Measurements from ENCODE around the gene TRMT44.

The TRMT44 gene

GRCh38 chr4:8459867-8460445, 19.4 kb downstream of the TRMT44 start:
- H3K9ac ChIP-seq (ENCODE audit: low read depth, low read length): no peak overlapping the region
- 90% methylated on average over 8 of the region's 8 CpGs for WGBS

GRCh38 chr4:8461086-8461485, 20.5 kb downstream of the TRMT44 start:
- Histone ChIP-seq H3K27me3 (ENCODE audit: insufficient read depth, low read length) (no peaks in the 10 kb centered on the region), H3K9ac (ENCODE audit: low read depth, low read length) (no peak overlapping the region), H3K4me3 (ENCODE audit: low read length) (no peak overlapping the region), H3K9me3 (ENCODE audit: insufficient read depth, low read depth, low read length) (no peaks in the 10 kb centered on the region), H3K4me1 (ENCODE audit: insufficient read depth, low read length) (0 out of 2 replicates have a peak, but pooled peaks cover 3% of the 10 kb centered on the region), H3K36me3 (ENCODE audit: insufficient read depth, low read length) (peaks cover 67% of the 10 kb centered on the region), H3K27ac (ENCODE audit: low read depth, low read length) (no peak overlapping the region)
- WGBS: 97% methylated on average over 6 of the region's 6 CpGs

More at GRCh38 chr4:8459867-8460445, 19.4 kb downstream of the TRMT44 start:
- H3K4me1 ChIP-seq (ENCODE audit: insufficient read depth, low read length): 0 out of 2 replicates have a peak, but pooled peaks cover 3% of the 10 kb centered on the region
- H3K27ac ChIP-seq (ENCODE audit: low read depth, low read length): no peak overlapping the region
- H3K4me3 ChIP-seq (ENCODE audit: low read length): no peak overlapping the region
- no peaks in the 10 kb centered on the region for H3K27me3 ChIP-seq (ENCODE audit: insufficient read depth, low read length)
- H3K9me3 ChIP-seq (ENCODE audit: insufficient read depth, low read depth, low read length): no peaks in the 10 kb centered on the region
- H3K36me3 ChIP-seq (ENCODE audit: insufficient read depth, low read length): peaks cover 67% of the 10 kb centered on the region

GRCh38 chr4:8461616-8462015, 21.0 kb downstream of the TRMT44 start:
- 94% methylated on average over 6 of the region's 6 CpGs for WGBS
- H3K27me3 ChIP-seq (ENCODE audit: insufficient read depth, low read length): no peaks in the 10 kb centered on the region
- H3K36me3 ChIP-seq (ENCODE audit: insufficient read depth, low read length): peaks cover 67% of the 10 kb centered on the region

GRCh38 chr4:8463811-8464210, 23.2 kb downstream of the TRMT44 start:
- Histone ChIP-seq H3K4me1 (ENCODE audit: insufficient read depth, low read length) (0 out of 2 replicates have a peak, but pooled peaks cover 3% of the 10 kb centered on the region), H3K9ac (ENCODE audit: low read depth, low read length) (no peak overlapping the region), H3K27me3 (ENCODE audit: insufficient read depth, low read length) (no peaks in the 10 kb centered on the region), H3K9me3 (ENCODE audit: insufficient read depth, low read depth, low read length) (no peaks in the 10 kb centered on the region), H3K27ac (ENCODE audit: low read depth, low read length) (no peak overlapping the region; the same call in 1 of the 2 replicates), H3K36me3 (ENCODE audit: insufficient read depth, low read length) (peaks cover 66% of the 10 kb centered on the region), H3K4me3 (ENCODE audit: low read length) (no peak overlapping the region)
- WGBS: 94% methylated on average over 9 of the region's 9 CpGs

More at GRCh38 chr4:8461616-8462015, 21.0 kb downstream of the TRMT44 start:
- Histone ChIP-seq H3K27ac (ENCODE audit: low read depth, low read length) (no peak overlapping the region), H3K4me3 (ENCODE audit: low read length) (no peak overlapping the region), H3K4me1 (ENCODE audit: insufficient read depth, low read length) (0 out of 2 replicates have a peak, but pooled peaks cover 3% of the 10 kb centered on the region), H3K9me3 (ENCODE audit: insufficient read depth, low read depth, low read length) (no peaks in the 10 kb centered on the region), H3K9ac (ENCODE audit: low read depth, low read length) (no peak overlapping the region)

- no peaks in the 10 kb centered on the region for H3K27me3 ChIP-seq (ENCODE audit: insufficient read depth, low read length)
- peaks cover 66% of the 10 kb centered on the region for H3K36me3 ChIP-seq (ENCODE audit: insufficient read depth, low read length)
- no peak overlapping the region for H3K9ac ChIP-seq (ENCODE audit: low read depth, low read length)
- H3K9me3 ChIP-seq (ENCODE audit: insufficient read depth, low read depth, low read length): no peaks in the 10 kb centered on the region
- 95% methylated on average over 14 of the region's 14 CpGs for WGBS
- no peak overlapping the region for H3K4me3 ChIP-seq (ENCODE audit: low read length)
- peaks cover 7% of the 10 kb centered on the region; the same call in 1 of the 2 replicates for H3K4me1 ChIP-seq (ENCODE audit: insufficient read depth, low read length)
- H3K27ac ChIP-seq (ENCODE audit: low read depth, low read length): no peak overlapping the region
Observed at GRCh38 chr4:8464381-8464780, 23.8 kb downstream of the TRMT44 start.

GRCh38 chr4:8465615-8466611, 25.3 kb downstream of the TRMT44 start:
- WGBS: 95% methylated on average over 31 of the region's 31 CpGs
- Histone ChIP-seq H3K36me3 (ENCODE audit: insufficient read depth, low read length) (peaks cover 64% of the 10 kb centered on the region), H3K4me1 (ENCODE audit: insufficient read depth, low read length) (peaks cover 7% of the 10 kb centered on the region; the same call in 1 of the 2 replicates), H3K27me3 (ENCODE audit: insufficient read depth, low read length) (no peaks in the 10 kb centered on the region), H3K4me3 (ENCODE audit: low read length) (no peak overlapping the region), H3K27ac (ENCODE audit: low read depth, low read length) (no peak overlapping the region), H3K9me3 (ENCODE audit: insufficient read depth, low read depth, low read length) (no peaks in the 10 kb centered on the region), H3K9ac (ENCODE audit: low read depth, low read length) (no peak overlapping the region)

GRCh38 chr4:8467016-8467415, 26.4 kb downstream of the TRMT44 start:
- WGBS: 96% methylated on average over 18 of the region's 18 CpGs
- no peak overlapping the region for H3K27ac ChIP-seq (ENCODE audit: low read depth, low read length)
- no peak overlapping the region for H3K4me3 ChIP-seq (ENCODE audit: low read length)
- no peak overlapping the region for H3K9ac ChIP-seq (ENCODE audit: low read depth, low read length)
- H3K9me3 ChIP-seq (ENCODE audit: insufficient read depth, low read depth, low read length): no peaks in the 10 kb centered on the region
- peaks cover 60% of the 10 kb centered on the region for H3K36me3 ChIP-seq (ENCODE audit: insufficient read depth, low read length)
- H3K4me1 ChIP-seq (ENCODE audit: insufficient read depth, low read length): peaks cover 7% of the 10 kb centered on the region; the same call in 1 of the 2 replicates
- H3K27me3 ChIP-seq (ENCODE audit: insufficient read depth, low read length): no peaks in the 10 kb centered on the region

- no peak overlapping the region for H3K9ac ChIP-seq (ENCODE audit: low read depth, low read length)
- H3K9me3 ChIP-seq (ENCODE audit: insufficient read depth, low read depth, low read length): no peaks in the 10 kb centered on the region
- peaks cover 3% of the 10 kb centered on the region; the same call in 1 of the 2 replicates for H3K4me1 ChIP-seq (ENCODE audit: insufficient read depth, low read length)
- H3K27ac ChIP-seq (ENCODE audit: low read depth, low read length): no peak overlapping the region
- 54% methylated on average over 21 of the region's 21 CpGs for WGBS
- H3K27me3 ChIP-seq (ENCODE audit: insufficient read depth, low read length): no peaks in the 10 kb centered on the region
- H3K36me3 ChIP-seq (ENCODE audit: insufficient read depth, low read length): peaks cover 54% of the 10 kb centered on the region
- no peak overlapping the region for H3K4me3 ChIP-seq (ENCODE audit: low read length)
Observed at GRCh38 chr4:8468746-8469535, 28.4 kb downstream of the TRMT44 start.

GRCh38 chr4:8469550-8469949, 29.0 kb downstream of the TRMT44 start:
- no peak overlapping the region for H3K27ac ChIP-seq (ENCODE audit: low read depth, low read length)
- 95% methylated on average over 14 of the region's 14 CpGs for WGBS
- H3K4me3 ChIP-seq (ENCODE audit: low read length): no peak overlapping the region
- no peak overlapping the region for H3K9ac ChIP-seq (ENCODE audit: low read depth, low read length)
- H3K4me1 ChIP-seq (ENCODE audit: insufficient read depth, low read length): peaks cover 3% of the 10 kb centered on the region; the same call in 1 of the 2 replicates
- H3K36me3 ChIP-seq (ENCODE audit: insufficient read depth, low read length): peaks cover 48% of the 10 kb centered on the region
- no peaks in the 10 kb centered on the region for H3K9me3 ChIP-seq (ENCODE audit: insufficient read depth, low read depth, low read length)
- no peaks in the 10 kb centered on the region for H3K27me3 ChIP-seq (ENCODE audit: insufficient read depth, low read length)

- Histone ChIP-seq H3K27me3 (ENCODE audit: insufficient read depth, low read length) (no peaks in the 10 kb centered on the region), H3K36me3 (ENCODE audit: insufficient read depth, low read length) (peaks cover 40% of the 10 kb centered on the region), H3K9ac (ENCODE audit: low read depth, low read length) (no peak overlapping the region), H3K27ac (ENCODE audit: low read depth, low read length) (no peak overlapping the region), H3K9me3 (ENCODE audit: insufficient read depth, low read depth, low read length) (no peaks in the 10 kb centered on the region), H3K4me3 (ENCODE audit: low read length) (no peak overlapping the region), H3K4me1 (ENCODE audit: insufficient read depth, low read length) (peaks cover 3% of the 10 kb centered on the region; the same call in 1 of the 2 replicates)
- 97% methylated on average over 14 of the region's 14 CpGs for whole genome bisulfite sequencing
Observed at GRCh38 chr4:8470451-8471024, 30.0 kb downstream of the TRMT44 start.

Measured in HUES64 (cell line).